IPS-15b (cell line): ENCODE measurements around the gene UBASH3A.

Experiments used
- H3K27me3 ChIP-seq: one replicate; pipeline ENCODE4 v1.6.1; 2013; ENCODE audit warnings: low read length; ENCODE audit not compliant: control insufficient read depth, insufficient read depth
- H3K36me3 ChIP-seq: one replicate; pipeline ENCODE4 v1.6.1; 2013; ENCODE audit warnings: low read length; ENCODE audit not compliant: control insufficient read depth, insufficient read depth
- H3K4me1 ChIP-seq: one replicate; pipeline ENCODE4 v1.6.1; 2013; ENCODE audit warnings: mild to moderate bottlenecking, low read length; ENCODE audit not compliant: control insufficient read depth, insufficient read depth
- H3K4me3 ChIP-seq: one replicate; pipeline ENCODE4 v1.5.1; 2013; ENCODE audit warnings: low read depth, low read length
- H3K9ac ChIP-seq: one replicate; pipeline ENCODE4 v1.6.1; 2013; ENCODE audit warnings: low read depth, mild to moderate bottlenecking, low read length
- H3K9me3 ChIP-seq: one replicate; pipeline ENCODE4 v1.6.1; 2013; ENCODE audit warnings: mild to moderate bottlenecking, low read length; ENCODE audit not compliant: control insufficient read depth, insufficient read depth

Gene UBASH3A

GRCh38 chr21:42395905-42396651 is 7.6 kb upstream of the UBASH3A start, which contains the start of gene TMPRSS3:
Gene TMPRSS3 (minus strand): TSS chr21:42396052. CDS start chr21:42395417, 635 bp downstream.
- no peaks in the 10 kb centered on the region for H3K27me3 ChIP-seq
- no peak within 1 kb of the TSS for H3K9ac ChIP-seq
- peaks cover 3% of the 10 kb centered on the region for H3K4me1 ChIP-seq
- H3K36me3 ChIP-seq: no peaks in the 10 kb centered on the region
- H3K4me3 ChIP-seq: no peak within 1 kb of the TSS
- H3K9me3 ChIP-seq: no peaks in the 10 kb centered on the region

DNA sequence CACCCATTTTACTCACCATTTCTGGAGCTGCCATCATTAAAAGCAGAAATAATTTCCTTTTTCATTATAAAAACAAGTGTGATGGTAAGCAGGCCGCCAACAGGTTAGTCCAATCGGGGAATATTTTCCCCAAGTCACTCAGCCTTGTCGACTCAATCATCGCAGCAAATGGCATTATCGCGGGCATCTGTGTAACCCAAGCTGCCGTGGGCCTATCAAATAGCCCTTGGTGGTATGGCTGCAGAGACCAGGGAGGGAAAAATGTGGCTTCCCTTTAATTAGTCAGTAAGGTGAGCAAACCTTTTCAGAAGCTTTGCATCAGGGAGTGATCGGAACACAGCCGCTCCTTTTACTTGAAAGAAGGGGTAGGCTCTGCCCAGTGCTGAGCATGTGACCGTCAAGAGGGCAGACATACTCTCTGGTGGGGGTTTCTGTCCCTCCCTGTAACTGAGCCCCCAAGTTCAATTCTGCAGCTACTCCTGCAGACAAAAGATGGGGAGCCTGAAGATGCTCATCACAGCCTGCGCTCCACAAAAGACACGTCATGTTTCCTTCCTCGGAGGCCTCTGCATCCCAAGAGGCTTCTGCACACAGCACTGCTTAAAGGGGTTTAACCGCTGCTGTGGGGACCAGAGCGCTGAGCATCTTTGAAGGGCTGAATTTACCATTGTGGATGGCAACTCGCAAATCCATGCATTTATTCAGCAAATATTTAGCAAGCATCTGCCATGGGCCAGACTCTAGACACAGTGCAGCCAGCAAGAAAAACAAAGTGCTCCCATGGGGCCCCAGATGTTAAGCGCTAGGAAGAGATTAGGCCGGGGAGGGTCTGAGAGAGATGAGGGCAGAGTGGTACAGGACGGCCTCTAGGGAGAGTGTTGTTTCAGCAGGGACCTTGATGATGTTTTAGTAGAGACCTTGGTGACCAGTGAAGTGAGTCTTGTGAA is 6.6 kb upstream of the UBASH3A start:
- Histone ChIP-seq H3K4me1 (peaks cover 3% of the 10 kb centered on the region), H3K36me3 (no peaks in the 10 kb centered on the region), H3K4me3 (no peak overlapping the region), H3K27me3 (no peaks in the 10 kb centered on the region), H3K9me3 (no peaks in the 10 kb centered on the region), H3K9ac (no peak overlapping the region)

DNA sequence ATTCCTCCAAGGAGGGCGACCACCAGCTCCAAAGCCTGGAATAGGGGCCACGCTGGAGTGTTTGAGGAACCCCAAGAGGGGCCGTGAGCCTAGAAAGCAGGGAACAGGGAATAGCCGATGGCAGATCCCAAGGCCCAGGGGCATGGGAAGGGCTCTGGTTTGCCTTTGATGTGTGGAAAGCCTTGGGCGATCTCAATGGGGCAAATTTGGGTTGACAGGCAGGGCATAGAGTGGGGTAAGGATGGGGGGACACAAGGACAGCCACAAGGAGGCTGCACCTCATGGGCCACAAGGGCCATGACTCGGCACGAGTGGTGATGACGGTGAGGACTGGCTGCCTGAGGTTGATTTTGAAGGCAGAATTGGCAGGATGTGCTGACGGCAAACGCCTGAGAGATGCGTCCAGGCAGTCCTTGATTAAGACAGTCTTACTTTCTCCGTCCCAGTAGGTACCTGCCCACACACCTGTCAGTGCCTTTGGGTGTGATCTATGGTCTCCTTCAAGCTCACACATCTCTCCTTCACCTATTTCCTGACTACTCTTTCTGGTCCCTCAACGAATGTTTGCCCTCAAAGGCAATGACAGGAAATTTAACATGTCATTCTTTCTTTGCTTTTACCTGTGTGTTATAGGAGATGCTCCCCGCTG is 5.8 kb upstream of the UBASH3A start:
- Histone ChIP-seq H3K4me1 (peaks cover 3% of the 10 kb centered on the region), H3K27me3 (no peaks in the 10 kb centered on the region), H3K9ac (no peak overlapping the region), H3K36me3 (no peaks in the 10 kb centered on the region), H3K4me3 (no peak overlapping the region), H3K9me3 (no peaks in the 10 kb centered on the region)

- Histone ChIP-seq H3K9ac (no peak overlapping the region), H3K27me3 (no peaks in the 10 kb centered on the region), H3K9me3 (no peaks in the 10 kb centered on the region), H3K4me1 (peaks cover 3% of the 10 kb centered on the region), H3K4me3 (no peak overlapping the region), H3K36me3 (no peaks in the 10 kb centered on the region)
Measured at GRCh38 chr21:42398436-42399028, 5.2 kb upstream of the UBASH3A start.

- Histone ChIP-seq H3K4me1 (peaks cover 3% of the 10 kb centered on the region), H3K9ac (no peak overlapping the region), H3K27me3 (no peaks in the 10 kb centered on the region), H3K9me3 (no peaks in the 10 kb centered on the region), H3K36me3 (no peaks in the 10 kb centered on the region), H3K4me3 (no peak overlapping the region)
Measured at GRCh38 chr21:42400525-42400924, 3.2 kb upstream of the UBASH3A start.

DNA sequence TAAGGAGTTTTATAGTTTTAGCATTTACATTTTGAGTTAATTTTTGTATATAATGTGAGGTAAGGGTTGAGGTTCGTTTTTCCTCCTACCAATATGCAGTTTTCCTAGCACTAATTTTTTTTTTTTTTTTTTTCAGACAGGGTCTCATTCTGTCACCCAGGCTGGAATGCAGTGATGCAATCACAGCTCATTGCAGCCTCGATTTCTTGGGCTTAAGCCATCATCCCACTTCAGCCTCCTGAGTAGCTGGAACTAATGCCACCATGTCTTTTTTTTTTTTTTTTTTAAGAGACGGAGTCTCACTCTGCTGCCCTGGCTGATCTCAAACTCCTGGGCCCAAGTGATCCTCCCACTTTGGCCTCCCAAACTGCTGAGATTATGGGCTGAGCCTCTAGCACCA is 2.5 kb upstream of the UBASH3A start:
- H3K4me3 ChIP-seq: no peak overlapping the region
- peaks cover 3% of the 10 kb centered on the region for H3K4me1 ChIP-seq
- no peaks in the 10 kb centered on the region for H3K27me3 ChIP-seq

DNA sequence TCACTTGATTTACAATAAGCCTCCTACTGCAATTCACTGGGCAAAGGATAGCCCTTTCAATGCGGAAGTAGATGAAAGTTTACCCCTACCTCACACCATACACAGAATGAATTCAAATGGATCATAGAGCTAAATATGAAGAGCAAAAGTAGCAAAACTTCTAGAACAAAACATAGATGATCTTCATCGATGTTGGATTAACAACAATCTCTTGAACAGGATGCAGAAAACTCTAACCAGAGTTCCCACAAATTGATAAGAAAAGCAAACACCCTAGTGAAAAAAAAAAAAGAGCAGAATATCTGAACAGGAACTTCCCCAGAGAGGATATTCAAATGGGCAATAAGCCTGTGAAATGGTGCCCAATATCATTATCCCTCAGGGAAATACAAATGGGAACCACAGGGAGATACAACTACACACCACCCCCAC is 1.9 kb upstream of the UBASH3A start:
- no peaks in the 10 kb centered on the region for H3K27me3 ChIP-seq
- H3K4me1 ChIP-seq: peaks cover 3% of the 10 kb centered on the region
- H3K36me3 ChIP-seq: no peaks in the 10 kb centered on the region
- H3K9ac ChIP-seq: no peak overlapping the region
- no peaks in the 10 kb centered on the region for H3K9me3 ChIP-seq
- H3K4me3 ChIP-seq: no peak overlapping the region

More for the DNA sequence above, 2.5 kb upstream of the UBASH3A start:
- H3K36me3 ChIP-seq: no peaks in the 10 kb centered on the region
- no peaks in the 10 kb centered on the region for H3K9me3 ChIP-seq
- H3K9ac ChIP-seq: no peak overlapping the region

- Histone ChIP-seq H3K9ac (no peak overlapping the region), H3K4me3 (no peak overlapping the region), H3K27me3 (no peaks in the 10 kb centered on the region), H3K36me3 (no peaks in the 10 kb centered on the region), H3K9me3 (no peaks in the 10 kb centered on the region), H3K4me1 (no peaks in the 10 kb centered on the region)
Measured at GRCh38 chr21:42404539-42404938, 837 bp downstream of the UBASH3A start.

- H3K4me3 ChIP-seq: no peak overlapping the region
- no peaks in the 10 kb centered on the region for H3K9me3 ChIP-seq
- peaks cover 2% of the 10 kb centered on the region for H3K4me1 ChIP-seq
- H3K9ac ChIP-seq: no peak overlapping the region
- no peaks in the 10 kb centered on the region for H3K36me3 ChIP-seq
- no peaks in the 10 kb centered on the region for H3K27me3 ChIP-seq
Measured at GRCh38 chr21:42405064-42406013, 1.6 kb downstream of the UBASH3A start.

- no peak overlapping the region for H3K9ac ChIP-seq
- H3K9me3 ChIP-seq: no peaks in the 10 kb centered on the region
- H3K27me3 ChIP-seq: no peaks in the 10 kb centered on the region
- no peaks in the 10 kb centered on the region for H3K36me3 ChIP-seq
- no peak overlapping the region for H3K4me3 ChIP-seq
- peaks cover 2% of the 10 kb centered on the region for H3K4me1 ChIP-seq
Measured at GRCh38 chr21:42406201-42406621, 2.5 kb downstream of the UBASH3A start.
